ENCODE measurements around the gene SYNPO2. TPM values are rescaled to one million over a fixed set of nuclear protein-coding genes. Genes with fewer than 3 reads are reported as not detected.

The SYNPO2 gene
- total and polyA plus RNA-seq, 10 of the 15 experiments (the other 5 are each of a cell fraction or from before 2014, with no cell fraction given), result 0.04 to 0.34 (median 0.28) TPM

GRCh38 chr4:119024102-119024501 is 135.4 kb downstream of the SYNPO2 start:
- H3K36me3 ChIP-seq (ENCODE audit: control insufficient read depth in 2 of 2, insufficient read depth in 2 of 2, low read length in 1 of 2), result no peaks in the 10 kb centered on the region
- H4K20me1 ChIP-seq (ENCODE audit: control insufficient read depth, insufficient read depth), result no peaks in the 10 kb centered on the region
- FAIRE-seq (no peak), DNase-seq (ENCODE audit: low read depth, low spot score) (no peak), ATAC-seq (no peak)
- H3K9ac ChIP-seq (ENCODE audit: control insufficient read depth, insufficient read depth, low read length), result no peak overlapping the region
- H3K79me2 ChIP-seq (ENCODE audit: control insufficient read depth, insufficient read depth, low read length), result no peaks in the 10 kb centered on the region
- H3K27me3 ChIP-seq (replicated peaks in 1 of 2; ENCODE audit: control insufficient read depth in 2 of 2, insufficient read depth in 2 of 2, low read length in 1 of 2), result no peaks in the 10 kb centered on the region
- POLR2A ChIA-PET, result no interaction called here
- no peaks in the 10 kb centered on the region for H3K4me1 ChIP-seq (ENCODE audit: control insufficient read depth, insufficient read depth, low read length)
- no TSS peak for BruUV-seq (replicated peaks)
- no peak overlapping the region for H2AFZ ChIP-seq (ENCODE audit: control insufficient read depth, low read depth, low read length)
- SMC1A ChIA-PET (ENCODE audit: uncharacterized antibody, unreplicated experiment), result no interaction called here
- CTCF ChIA-PET, result interaction anchor here (1.1 kb wide), 1 partner anchor 43 kb away, joined by 3 read pairs; no protein-coding TSS in a partner anchor
- H3K4me3 ChIP-seq, result no peak overlapping the region
- H3K4me2 ChIP-seq (ENCODE audit: control insufficient read depth, insufficient read depth), result no peak overlapping the region
- no peaks in the 10 kb centered on the region for H3K9me3 ChIP-seq (replicated peaks; ENCODE audit: control insufficient read depth, insufficient read depth, low read length)
- RAD21 ChIA-PET (ENCODE audit: unreplicated experiment), result no interaction called here
- intact Hi-C loops (cut with micrococcal nuclease; ENCODE audit: unreplicated experiment) (no loop called here), in situ Hi-C loops (cut with MboI) (no loop called here)
- 56% methylated on average over 4 of the region's 4 CpGs for WGBS (ENCODE audit: insufficient coverage, insufficient replicate concordance, low lambda C conversion rate, missing lambda C conversion rate)
- TF ChIP-seq NR2F1 (conservative IDR thresholded peaks at IDR 0.05) (no peak), WRNIP1 (IDR thresholded peaks at IDR 0.05; ENCODE audit: borderline replicate concordance, low read depth, low read length) (no peak), KDM1A (IDR thresholded peaks at IDR 0.05; ENCODE audit: borderline replicate concordance) (no peak), NFYB (IDR thresholded peaks at IDR 0.05; ENCODE audit: insufficient read depth, low read depth, low read length) (no peak), NBN (IDR thresholded peaks at IDR 0.05) (no peak), E4F1 (IDR thresholded peaks at IDR 0.05; ENCODE audit: borderline replicate concordance, partially characterized antibody) (no peak), STAT3 (IDR thresholded peaks at IDR 0.05; ENCODE audit: low read depth, low read length) (no peak), ZBTB33 (IDR thresholded peaks at IDR 0.05) (no peak), CEBPB (IDR thresholded peaks at IDR 0.05; ENCODE audit: borderline replicate concordance in 1 of 2, low read depth in 2 of 2, low read length in 2 of 2) (no peak)
- no peak overlapping the region for H3K27ac ChIP-seq (ENCODE audit: control insufficient read depth, insufficient read depth)

All from GM12878 (cell line).